ENCODE data around the gene AQP3. TPM values are rescaled to one million over a fixed set of nuclear protein-coding genes. Genes with fewer than 3 reads are reported as not detected.

AQP3 gene
- total RNA-seq, 3 donors from 2014 or later, result 19.0 to 47.9 (median 45.1) TPM

- Histone ChIP-seq H3K27ac (no peak overlapping the region), H3K4me1 (peaks cover 0 to 8% of the 10 kb centered on the region in 2 donors), H3K4me3 (no peak overlapping the region), H3K9me3 (no peaks in the 10 kb centered on the region), H3K27me3 (no peaks in the 10 kb centered on the region), H3K36me3 (peaks cover 15% of the 10 kb centered on the region)
- no peak for TF ChIP-seq POLR2AphosphoS5 (IDR thresholded peaks at IDR 0.05)
- TF ChIP-seq, protein P1, sequence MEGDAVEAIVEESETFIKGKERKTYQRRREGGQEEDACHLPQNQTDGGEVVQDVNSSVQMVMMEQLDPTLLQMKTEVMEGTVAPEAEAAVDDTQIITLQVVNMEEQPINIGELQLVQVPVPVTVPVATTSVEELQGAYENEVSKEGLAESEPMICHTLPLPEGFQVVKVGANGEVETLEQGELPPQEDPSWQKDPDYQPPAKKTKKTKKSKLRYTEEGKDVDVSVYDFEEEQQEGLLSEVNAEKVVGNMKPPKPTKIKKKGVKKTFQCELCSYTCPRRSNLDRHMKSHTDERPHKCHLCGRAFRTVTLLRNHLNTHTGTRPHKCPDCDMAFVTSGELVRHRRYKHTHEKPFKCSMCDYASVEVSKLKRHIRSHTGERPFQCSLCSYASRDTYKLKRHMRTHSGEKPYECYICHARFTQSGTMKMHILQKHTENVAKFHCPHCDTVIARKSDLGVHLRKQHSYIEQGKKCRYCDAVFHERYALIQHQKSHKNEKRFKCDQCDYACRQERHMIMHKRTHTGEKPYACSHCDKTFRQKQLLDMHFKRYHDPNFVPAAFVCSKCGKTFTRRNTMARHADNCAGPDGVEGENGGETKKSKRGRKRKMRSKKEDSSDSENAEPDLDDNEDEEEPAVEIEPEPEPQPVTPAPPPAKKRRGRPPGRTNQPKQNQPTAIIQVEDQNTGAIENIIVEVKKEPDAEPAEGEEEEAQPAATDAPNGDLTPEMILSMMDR (IDR thresholded peaks at IDR 0.05), result no peak
- no peak for TF ChIP-seq POLR2A (IDR thresholded peaks at IDR 0.05)
- DNase-seq (ENCODE audit: low spot score in 2 of 2), result no peak
- intact Hi-C loops (cut with DNase I; ENCODE audit: low total_unique reads), result no loop called here
Measured at GRCh38 chr9:33467526-33467925, 20.1 kb upstream of the AQP3 start.

GRCh38 chr9:33466565-33467495 lies 19.4 kb upstream of the AQP3 start:
- DNase-seq (ENCODE audit: low spot score in 2 of 2), result peak in 1 of 2 donors; percentile 68
- H3K27ac ChIP-seq, result no peak overlapping the region

GRCh38 chr9:33465596-33466564 lies 18.5 kb upstream of the AQP3 start:
- no peaks in the 10 kb centered on the region for H3K4me1 ChIP-seq
- H3K36me3 ChIP-seq, result peaks cover 16% of the 10 kb centered on the region
- DNase-seq (ENCODE audit: low spot score in 2 of 2), result no peak
- H3K27me3 ChIP-seq, result no peaks in the 10 kb centered on the region
- TF ChIP-seq POLR2A (IDR thresholded peaks at IDR 0.05), result no peak
- no peak for TF ChIP-seq POLR2AphosphoS5 (IDR thresholded peaks at IDR 0.05)
- TF ChIP-seq, protein P1 (IDR thresholded peaks at IDR 0.05), result no peak
- H3K9me3 ChIP-seq, result no peaks in the 10 kb centered on the region
- no peak overlapping the region for H3K27ac ChIP-seq
- intact Hi-C loops (cut with DNase I; ENCODE audit: low total_unique reads), result no loop called here
- H3K4me3 ChIP-seq, result no peak overlapping the region

More at GRCh38 chr9:33466565-33467495, 19.4 kb upstream of the AQP3 start:
- no peaks in the 10 kb centered on the region for H3K27me3 ChIP-seq
- no peak overlapping the region for H3K4me3 ChIP-seq
- H3K36me3 ChIP-seq, result peaks cover 16% of the 10 kb centered on the region
- intact Hi-C loops (cut with DNase I; ENCODE audit: low total_unique reads), result no loop called here
- H3K4me1 ChIP-seq, result peaks cover 0 to 2% of the 10 kb centered on the region in 2 donors
- no peaks in the 10 kb centered on the region for H3K9me3 ChIP-seq
- TF ChIP-seq POLR2AphosphoS5 (IDR thresholded peaks at IDR 0.05), result no peak
- no peak for TF ChIP-seq POLR2A (IDR thresholded peaks at IDR 0.05)
- TF ChIP-seq, protein P1 (IDR thresholded peaks at IDR 0.05), result peak; percentile 89 to 93 (median 89)

DNA sequence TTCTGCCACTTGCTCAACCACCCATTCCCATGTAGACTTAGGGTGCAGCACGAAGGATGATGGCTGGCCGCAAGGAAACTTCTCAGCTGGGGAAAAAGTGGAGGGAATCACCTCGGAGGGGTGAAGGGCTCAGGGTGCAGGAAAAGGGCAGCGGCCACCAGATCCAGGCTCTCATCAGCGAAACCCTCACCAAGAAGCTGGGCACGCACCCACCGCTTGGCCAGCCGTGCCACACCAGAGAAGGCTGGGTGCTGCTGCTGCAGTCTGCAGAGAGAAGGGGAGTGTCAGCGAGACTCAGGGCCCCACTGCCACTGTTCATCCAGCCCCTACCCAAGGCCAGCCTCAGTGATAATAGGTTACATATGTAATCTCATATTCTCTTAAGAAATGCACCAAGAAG lies 17.7 kb upstream of the AQP3 start:
- Histone ChIP-seq H3K27me3 (no peaks in the 10 kb centered on the region), H3K9me3 (no peaks in the 10 kb centered on the region), H3K4me1 (no peaks in the 10 kb centered on the region), H3K27ac (no peak overlapping the region), H3K4me3 (no peak overlapping the region), H3K36me3 (peaks cover 16% of the 10 kb centered on the region)
- DNase-seq (ENCODE audit: low spot score in 2 of 2), result no peak
- TF ChIP-seq POLR2A (IDR thresholded peaks at IDR 0.05) (no peak), POLR2AphosphoS5 (IDR thresholded peaks at IDR 0.05) (no peak)
- TF ChIP-seq, protein P1 (IDR thresholded peaks at IDR 0.05), result no peak
- intact Hi-C loops (cut with DNase I; ENCODE audit: low total_unique reads), result no loop called here
